Activated T-cell treated with anti-CD3 and anti-CD28 coated beads for 4 hours (primary cell): ENCODE data around the gene PTPRK.

ENCODE experiments used
- DNase-seq: peaks from one replicate; pipeline ENCODE4 v3.0.0-alpha.2; 2020

The PTPRK gene

DNA sequence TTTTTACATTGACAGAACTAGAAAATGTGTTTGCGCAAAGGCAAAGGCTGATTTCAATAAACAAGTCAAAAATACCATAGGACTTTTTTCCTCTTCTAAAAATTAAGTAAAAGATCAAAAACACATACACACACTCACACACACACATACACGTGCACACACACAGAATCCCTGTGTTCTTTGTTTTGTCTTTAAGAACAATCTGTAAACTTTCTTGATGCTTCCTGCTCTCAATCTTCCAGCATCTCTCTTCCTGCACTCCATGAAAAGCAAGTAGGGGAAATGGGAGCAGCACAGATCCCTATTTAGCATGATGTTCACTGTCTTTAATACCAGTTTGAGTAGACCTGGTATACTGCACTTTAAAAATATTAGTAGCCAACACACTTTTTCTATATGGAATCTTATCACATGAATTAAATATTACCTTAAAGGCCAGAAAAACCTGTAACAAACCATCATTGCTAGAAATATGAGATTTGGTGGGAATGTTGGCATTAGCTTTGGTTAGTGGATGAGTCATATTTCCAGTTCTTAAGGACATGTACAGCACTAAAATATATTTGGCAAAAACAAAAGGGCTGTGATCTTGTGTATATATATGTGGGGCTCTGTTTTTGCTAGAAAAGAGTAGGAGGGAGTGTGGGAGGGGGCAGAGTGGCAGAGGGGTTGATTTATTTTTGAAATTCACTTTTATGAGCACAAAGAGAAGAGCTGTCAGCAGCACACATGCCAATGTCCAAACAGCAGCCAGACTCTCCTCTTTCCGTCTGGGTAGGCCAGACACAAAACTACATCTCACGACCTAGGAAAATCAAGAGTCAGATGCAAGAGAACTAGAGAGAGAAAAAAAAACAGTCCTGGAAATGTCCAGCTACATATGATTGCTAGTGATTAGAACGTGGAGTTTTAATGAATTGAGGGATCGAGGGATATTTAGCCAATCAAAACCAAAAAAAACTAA, 4.6 kb downstream of the PTPRK start:
- DNase-seq: no peak

DNA sequence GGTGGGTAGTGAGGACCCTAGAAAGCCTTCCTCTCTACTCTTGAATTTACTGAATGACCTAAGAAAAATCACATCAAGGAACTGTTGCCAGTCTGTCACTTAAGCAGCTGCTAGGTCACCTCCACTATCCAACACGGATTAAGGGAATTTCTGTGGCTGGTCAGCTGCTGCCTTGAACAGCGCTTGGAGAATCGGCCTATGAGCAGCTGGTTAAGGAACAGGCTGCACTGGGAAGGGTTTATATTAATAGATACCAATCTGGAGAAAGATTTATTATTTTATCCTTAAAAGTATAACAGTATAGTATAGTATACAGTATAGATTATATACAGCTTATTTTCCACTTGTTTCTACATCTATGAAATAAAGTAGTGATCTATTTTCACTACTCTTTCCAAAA, 6.5 kb downstream of the PTPRK start:
- no peak for DNase-seq

DNA sequence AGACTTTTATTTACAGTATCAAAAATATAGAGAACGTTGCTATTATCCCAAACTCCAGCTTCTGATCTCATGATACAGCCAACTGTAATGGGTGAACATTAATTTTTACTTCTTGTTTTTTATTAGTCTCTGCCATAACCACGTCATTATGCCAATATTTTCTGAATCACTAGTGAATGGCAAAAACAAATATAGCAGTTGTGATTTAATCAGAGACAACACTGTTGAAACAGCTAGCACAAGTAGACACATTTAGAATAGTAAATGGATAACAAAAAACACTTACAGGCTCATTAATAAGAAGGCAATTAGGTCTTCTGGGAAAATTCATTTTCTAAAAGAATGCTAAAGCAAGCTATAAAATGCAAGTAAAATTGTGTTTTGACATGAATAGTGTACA, 8.1 kb downstream of the PTPRK start:
- no peak for DNase-seq

DNA sequence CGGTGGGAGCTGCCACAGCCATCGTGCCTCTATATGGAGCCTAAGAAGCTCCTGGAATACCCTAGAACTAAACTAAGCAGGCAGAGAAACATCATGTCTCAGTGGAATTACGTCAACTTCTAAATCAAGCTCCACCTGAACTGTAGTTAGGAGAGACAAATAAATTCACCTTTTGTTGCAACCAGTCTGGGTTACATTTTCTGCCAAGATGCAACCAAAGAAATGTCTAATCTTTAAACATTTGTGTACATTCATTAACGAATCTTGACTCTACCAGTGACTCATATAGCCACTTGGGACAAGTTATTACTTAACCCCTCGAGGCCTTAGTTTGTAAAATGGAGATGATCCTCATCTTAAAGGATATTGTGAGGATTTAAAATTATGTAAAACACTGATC, 8.9 kb downstream of the PTPRK start:
- DNase-seq: no peak

DNA sequence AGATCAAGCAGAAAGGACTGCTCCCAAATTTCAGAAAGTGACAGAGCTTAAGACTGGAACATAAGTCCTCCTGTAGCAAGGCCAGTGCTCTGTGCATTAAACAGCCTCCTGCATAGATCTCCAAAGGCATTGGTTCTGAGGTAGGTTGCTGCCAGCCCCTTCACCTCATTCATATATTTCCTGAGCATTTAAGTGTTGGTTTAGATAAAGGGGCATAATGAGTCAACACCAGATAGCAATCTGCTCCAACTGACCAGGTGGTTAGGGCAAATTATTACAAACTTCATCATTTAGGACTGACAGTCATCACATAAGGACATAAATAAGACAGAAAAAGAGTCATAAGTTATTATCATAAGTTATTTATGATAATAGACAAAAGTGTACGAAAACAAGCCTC, 10.7 kb downstream of the PTPRK start:
- DNase-seq: no peak

DNA sequence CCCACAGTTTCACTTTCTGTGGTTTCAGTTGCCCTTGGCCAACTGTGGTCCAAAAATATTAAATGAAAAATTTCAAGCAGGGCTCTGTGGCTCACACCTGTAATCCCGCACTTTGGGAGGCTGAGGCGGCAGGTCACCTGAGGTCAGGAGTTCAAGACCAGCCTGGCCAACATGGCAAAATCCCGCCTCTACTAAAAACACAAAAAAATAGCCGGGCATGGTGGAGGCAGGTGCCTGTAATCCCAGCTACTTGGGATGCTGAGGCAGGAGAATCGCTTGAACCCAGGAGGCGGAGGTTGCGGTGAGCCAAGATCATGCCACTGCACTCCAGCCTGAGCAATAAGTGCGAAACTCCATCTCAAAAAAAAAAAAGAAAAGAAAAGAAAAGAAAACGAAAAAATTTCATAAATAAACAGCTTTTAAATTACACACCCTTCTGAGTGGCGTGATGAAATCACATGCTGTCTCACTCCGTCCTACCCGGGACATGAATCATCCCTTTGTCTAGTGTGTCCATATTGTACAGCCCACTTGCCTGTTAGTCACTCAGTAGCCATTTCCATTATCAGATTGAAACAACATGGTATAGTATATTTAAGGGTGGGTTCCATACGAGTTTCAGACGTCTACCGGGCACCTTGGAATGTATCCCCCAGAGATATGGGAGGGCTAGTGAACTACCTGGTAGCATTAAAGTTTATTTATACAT, 11.7 kb downstream of the PTPRK start:
- DNase-seq: no peak

DNA sequence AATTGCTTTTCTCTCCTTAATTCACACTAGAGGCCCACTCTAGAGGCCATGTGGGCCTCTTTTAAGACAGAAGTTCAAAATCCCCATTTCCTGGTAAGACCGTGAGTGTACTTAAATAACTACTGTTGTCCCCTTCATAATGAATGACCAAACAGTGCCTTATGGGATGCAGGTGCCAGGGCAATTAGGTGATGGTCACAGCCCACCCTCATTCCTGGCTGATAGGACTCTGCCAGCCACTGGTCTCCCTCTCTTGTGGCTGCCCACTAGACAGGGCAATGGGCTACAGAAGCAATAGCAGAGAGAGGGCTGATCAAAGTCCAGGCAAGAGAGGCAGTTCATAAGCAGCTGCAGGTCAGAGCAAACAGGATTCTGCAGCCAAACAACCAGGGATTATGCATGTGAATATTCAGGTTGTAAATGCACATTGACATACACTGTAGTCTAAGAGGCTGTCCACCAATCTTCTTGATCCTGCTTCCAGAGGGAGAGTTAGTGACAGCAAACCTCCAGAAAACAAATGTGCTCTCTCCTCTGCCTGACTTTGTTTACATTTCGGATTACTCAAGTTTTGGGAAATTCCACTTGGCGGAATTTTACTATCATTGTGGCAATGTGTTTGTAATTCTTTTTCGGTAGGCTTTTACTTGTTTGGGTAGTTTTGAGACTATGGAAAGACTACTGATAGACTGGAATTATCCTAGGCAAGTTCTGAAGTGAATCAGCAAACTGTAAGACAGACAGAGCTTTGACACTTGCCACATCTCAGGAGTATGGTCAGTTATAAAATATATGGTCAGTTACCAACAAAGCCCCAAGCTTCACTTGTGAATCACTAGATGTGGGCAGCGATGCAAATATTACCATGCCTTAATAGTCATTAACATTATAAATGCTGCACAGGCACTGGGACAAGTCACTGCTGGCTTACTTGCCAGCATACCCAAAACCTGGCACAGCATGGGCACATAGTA, 12.8 kb downstream of the PTPRK start:
- DNase-seq: no peak

DNA sequence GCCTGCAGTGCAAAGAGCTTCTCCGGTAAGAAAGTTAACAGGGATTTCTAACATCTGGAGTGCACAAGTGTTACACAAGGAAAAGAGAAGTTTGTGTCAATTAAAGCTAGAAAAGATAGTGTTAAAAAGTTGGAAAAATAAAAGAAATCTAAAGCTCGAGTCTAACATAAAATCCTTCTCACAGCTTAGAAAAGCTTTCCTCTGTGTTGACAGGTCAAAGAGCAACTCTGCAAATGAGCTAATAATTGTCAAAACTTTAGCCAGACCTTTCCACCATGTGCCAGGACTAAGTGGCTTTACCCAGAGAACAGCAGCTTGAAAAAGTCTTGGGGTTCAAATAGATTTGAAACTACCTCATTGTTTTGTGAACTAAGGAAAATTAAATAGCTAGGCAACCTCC, 14.8 kb downstream of the PTPRK start:
- no peak for DNase-seq

DNA sequence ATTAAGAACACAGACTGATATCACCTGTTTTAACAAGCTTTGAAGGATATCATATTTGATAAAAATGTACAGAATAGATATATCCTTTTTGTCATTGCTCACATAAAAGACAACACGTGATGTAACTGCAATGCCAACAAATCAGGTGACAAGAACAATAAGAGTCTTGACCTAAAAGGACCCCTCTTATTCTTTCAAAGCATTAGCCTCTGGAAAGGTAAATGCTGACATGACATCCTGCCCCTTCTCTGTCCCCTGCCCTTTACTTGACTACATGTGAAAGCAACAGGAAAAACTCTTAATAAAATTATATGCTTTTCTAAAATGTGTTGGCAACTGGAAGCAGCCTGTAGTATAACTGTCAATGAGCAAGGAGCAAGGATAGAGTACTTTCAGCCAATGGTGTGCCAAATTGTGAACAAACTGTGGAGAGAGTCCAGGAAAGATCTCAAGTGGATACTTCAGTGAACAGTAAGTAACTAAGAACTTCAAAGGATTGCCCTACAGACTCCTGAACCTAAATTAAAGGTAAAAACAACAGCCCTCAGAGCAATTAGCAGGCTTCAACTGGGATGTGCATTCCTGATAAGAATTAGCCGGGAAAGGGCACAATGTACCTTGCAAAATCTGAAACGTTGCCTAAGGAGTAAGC, 16.3 kb downstream of the PTPRK start:
- no peak for DNase-seq

DNA sequence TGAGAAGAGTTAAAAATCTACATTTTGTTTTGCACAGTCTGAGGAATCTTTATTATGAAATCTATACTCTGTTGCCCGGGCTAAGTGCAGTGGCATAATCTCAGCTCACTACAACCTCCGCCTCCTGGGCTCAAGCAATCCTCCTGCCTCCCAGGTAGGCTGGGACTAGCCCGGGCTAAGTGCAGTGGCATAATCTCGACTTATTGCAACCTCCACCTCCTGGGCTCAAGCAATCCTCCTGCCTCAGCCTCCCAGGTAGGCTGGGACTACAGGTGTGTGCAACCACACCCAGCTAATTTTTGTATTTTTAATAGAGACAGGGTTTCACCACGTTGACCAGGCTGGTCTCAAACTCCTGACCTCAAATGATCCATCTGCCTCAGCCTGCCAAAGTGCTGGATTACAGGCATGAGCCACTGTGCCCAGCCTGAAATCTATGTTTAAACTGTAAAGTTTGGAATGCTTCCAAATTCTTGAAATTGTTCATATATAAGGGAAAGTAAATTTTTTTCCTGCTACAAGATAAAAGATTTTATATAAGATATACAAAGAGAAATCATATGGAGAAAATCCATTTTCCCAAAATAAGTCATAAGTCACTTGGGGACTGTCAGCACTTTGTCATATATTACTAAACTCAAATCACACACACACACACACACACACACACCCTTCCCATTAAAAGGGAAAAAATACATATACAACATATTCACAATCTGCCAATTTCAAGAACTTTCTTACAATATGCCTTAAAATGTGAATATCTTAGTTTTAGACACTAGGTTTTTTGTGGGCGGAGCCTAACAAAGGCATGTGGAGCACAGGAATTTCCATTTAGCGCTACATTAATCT, 19.4 kb downstream of the PTPRK start:
- no peak for DNase-seq

DNA sequence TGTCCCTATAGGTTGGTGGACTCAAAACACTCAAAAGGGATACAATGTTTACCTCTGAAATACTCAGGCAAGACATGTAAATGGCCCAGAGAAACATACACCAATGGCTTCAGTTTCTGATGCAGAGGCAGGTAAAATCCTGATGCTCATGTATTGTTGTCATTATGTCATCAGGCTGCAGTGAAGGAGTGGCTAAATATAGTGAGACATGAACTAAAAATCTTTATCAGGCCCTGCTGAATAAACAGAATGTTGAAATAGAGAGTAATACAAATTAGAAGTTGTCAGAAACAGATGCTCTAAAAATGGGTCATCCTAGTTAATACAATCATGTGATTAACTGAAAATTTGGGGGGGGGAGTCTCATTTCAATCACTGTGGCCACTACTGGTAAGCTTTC, 20.4 kb downstream of the PTPRK start:
- no peak for DNase-seq

DNA sequence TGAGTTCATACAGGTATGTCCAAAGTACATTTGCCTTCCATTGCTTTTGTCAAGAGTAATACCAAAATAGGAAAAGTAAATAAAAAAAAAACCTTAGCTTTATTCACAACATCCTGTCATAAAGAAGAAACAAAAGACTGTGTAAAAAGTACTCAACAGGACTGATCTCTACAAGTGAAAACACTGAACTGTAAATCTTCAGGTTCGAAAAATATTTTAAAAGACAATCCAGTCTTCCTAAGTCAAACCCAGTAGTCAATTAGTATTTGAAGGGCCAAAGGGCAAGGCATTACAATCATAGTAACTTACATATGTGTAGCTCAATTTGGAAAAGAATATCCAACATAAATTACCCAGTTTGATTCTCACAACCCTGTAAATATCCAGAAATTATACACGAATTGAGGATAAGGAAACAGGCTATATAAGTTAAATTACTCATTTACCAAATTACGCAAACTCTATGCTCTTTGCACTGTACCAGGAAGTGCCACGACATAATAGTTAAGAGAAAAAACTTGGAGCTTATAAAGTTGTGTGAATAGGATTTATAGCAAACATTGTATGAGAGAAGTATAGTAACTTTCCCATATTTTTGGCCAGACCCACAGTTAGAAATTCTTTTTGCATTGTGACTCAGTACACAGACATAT, 21.2 kb downstream of the PTPRK start:
- DNase-seq: no peak

DNA sequence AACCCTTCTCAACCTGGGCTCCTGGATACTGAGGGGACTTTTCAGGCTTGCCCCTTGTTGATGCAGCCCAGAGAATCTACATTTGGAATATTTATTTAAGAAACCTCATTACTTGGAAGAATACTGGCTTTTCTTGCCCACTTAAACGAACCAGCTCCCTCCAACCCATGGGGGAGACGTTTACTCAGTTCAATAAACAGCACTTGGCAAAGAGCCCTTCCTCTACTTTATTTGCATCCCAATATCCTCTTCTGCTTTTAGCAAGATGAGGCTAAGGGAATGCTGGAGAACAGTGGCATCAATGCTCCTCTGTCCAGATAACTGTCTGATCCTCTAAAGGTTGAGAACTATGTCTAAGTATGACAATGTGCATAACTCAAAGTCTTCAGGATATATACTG, 22.2 kb downstream of the PTPRK start:
- no peak for DNase-seq

DNA sequence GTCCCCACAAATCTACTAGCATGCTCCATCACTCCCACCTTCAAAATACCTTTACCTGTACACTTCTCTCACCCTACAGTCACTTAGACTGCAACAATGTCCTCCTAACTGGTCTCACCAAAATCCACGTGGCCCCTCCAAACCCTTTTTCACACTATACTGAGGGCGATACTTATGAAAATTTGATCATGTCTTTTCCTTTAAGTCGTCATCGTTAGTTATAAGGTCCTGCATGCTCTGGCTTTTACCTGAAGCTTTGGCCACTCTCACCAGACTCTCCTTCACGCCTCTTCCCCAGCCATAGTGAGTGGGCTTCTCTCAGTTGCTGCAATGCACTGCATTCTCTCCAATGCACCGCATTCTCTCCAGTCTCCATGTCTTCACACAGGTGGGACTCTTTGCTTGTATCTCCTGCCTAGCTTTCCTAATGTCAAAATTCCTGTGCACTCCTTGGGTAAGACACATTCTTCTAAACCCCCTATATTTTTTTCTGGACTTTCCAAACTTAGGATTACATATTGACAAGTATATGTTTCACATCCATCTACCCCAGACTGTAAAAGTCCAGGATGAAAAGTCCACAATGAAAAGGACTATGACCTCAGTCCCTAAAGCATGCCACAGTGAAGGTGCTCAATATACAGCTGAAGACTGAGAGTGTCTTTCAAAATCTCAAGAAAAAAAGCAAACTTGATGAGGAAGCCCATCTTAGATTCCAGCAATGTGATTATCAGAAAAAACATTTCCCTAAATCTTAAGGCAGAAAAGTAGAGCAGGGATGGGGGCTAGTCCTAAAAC, 24.7 kb downstream of the PTPRK start:
- no peak for DNase-seq

DNA sequence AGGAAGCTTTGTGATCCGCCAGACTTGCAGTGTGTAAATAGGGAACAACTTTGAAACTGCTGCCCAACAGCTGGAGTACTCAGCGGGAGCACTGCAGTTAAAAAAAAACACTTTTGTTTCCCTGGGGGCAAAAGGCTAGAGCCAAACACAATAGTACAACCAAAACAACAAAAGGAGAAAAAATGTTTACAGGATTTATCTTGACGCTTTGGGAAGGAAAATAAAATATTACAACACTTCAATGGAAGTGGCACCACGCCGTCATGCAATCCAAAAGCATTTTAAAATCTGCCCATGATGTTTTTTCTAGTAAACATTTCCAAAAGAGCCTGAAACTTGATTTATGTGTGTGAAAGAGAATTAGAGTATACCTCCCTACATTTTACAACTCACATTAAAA, 26.0 kb downstream of the PTPRK start:
- no peak for DNase-seq

DNA sequence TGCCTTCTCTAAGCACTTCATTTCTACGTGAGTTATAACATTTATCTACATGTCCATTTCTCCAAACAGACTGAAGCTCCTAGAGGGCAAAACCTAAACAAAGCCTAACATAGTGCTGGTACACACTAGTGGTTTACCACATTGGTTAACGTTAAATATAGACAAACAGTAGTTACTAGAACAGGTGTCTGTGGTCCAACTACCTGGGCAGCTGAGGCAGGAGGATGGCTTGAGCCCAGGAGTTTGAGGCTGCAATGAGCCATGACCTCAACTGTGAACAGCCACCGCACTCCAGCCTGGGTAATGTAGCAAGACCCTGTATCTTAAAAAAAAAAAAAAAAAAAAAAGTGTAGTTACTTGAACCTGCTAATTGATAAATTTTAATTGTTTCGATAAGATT, 26.5 kb downstream of the PTPRK start:
- DNase-seq: no peak

DNA sequence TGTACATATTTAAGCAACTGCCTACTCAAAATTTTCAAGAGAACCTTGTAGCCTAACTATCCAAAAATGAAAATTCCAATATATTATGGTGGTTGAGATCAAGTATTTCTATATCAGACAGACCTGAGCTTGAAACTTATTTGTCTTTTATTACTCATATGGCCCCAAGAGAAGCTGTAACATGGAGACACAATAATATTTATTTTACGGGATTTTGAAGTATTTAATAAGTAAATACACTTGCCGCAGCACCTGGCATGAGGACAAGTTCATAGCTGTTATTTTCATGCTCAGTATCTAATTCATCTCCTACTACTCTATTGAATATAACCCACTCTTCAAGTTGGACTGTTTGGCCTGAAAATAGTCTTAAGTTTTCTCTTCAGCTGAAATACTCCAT, 28.0 kb downstream of the PTPRK start:
- no peak for DNase-seq

DNA sequence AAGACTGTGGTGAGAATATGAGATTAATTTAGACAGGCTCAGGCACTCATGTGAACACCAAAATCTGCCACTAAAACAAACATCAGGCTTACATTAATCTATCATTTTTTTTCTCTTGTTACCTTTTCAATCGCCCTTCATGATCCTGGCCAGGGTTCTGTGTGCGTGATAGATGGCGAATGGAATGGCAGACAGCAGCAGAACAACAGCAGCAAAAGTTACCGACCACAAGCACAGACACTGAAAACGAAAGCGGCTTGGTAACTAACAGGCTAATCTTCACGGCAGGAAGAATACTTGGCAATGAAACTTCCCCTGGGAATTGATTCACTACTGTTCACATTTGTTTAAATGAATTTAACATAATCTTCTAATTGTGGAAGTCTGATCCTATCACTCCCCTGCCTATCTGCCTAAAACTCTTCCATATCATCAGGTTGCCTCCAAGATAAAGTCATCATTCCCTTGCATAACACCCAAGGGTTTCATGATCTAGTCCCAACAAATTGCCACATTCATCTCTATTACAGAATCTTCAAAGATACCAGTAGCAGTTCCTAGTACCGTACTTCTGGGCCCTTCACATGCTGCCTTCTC, 28.7 kb downstream of the PTPRK start:
- no peak for DNase-seq

DNA sequence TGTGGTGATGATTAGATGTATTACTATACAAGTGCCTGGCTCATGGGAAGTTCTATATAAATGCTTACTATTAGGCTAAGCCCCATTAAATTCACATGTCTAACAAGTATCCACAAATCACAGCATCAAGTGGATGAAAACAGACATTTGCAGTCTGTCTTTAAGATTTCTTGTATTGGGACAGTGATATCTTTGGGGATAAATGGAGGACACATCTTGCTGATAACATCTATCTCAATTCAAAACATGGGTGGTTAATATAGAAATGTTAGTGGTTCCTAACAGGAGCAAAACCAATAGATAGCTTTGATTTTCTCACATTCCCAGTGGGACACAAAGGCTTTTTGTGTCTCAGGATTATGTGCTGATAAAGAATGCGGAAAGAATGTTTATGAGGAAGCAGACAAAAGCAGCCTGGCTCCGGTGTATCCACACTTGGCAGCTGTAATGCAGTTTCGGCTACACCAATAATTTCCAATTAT, 29.3 kb downstream of the PTPRK start:
- DNase-seq: no peak

DNA sequence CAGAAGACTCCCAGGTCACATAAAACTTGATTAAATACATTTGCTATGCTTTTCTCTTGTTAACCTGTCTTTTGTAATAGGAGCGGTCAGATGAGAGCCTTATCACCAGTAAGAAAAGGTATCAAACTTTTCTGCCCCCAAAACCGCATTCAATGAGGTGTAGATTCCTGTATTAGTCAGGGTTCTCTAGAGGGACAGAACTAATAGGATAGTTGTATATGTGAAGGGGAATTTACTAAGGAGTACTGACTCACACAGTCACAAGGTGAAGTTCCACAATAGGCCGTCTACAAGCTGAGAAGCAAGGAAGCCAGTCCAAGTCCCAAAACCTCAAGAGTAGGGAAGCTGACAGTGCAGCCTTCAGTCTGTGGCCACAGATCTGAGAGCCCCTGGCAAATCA, 32.7 kb downstream of the PTPRK start:
- no peak for DNase-seq
